HepG2 (cell line): ENCODE data around the gene ZNF683. TPM values are rescaled to one million over a fixed set of nuclear protein-coding genes. Genes with fewer than 3 reads are reported as not detected.

ENCODE experiments used
- ATAC-seq: fragments of 200-7000 bp; cut with Tn5 transposase; 3 replicates; pipeline ENCODE4 v1.9.1; 2020; ENCODE audit warnings: mild to moderate bottlenecking, moderate library complexity
- BruUV-seq: library from RNA; stranded (reverse); fragments of 400-500 nt; replicated peaks from 2 replicates; lab custom pipeline; 2021; lab: Mats Ljungman, UMichigan
- CTCF ChIA-PET: fragments of 300-600 bp; formaldehyde crosslinking; extraction: SDS; loops from one replicate; lab custom pipeline; 2021; ENCODE audit warnings: low total read pairs, inconsistent platforms, low intra/inter-chr PET ratio; lab: Yijun Ruan, JAX
- POLR2A ChIA-PET: fragments of 350-600 bp; sonication (Branson Sonifier 250); formaldehyde crosslinking; loops from one replicate; lab custom pipeline; 2020; ENCODE audit warnings: antibody characterized with exemption, inconsistent platforms; lab: Yijun Ruan, JAX
- DNase-seq: peaks from one replicate; pipeline ENCODE4 v3.0.0-alpha.2; 2015; ENCODE audit warnings: low spot score
- FAIRE-seq: peaks from 3 replicates; lab custom pipeline; 2011; peaks lifted over from hg19 to GRCh38; lab: Jason Lieb, UNC
- H2AFZ ChIP-seq: one replicate; pipeline ENCODE4 v1.6.1; 2011; ENCODE audit warnings: low read length, inconsistent platforms
- H3K27ac ChIP-seq: fragments of 300-600 bp; 3 replicates; pipeline ENCODE4 v1.8.0; 2011; ENCODE audit warnings: mixed run types, mild to moderate bottlenecking, mixed read lengths, low read length, inconsistent platforms; ENCODE audit not compliant: insufficient read depth; ENCODE audit errors: extremely low read length
- H3K27me3 ChIP-seq, 2 experiments: fragments of 200-600 bp in 1 of 2; 2 replicates in 1 of 2; 3 replicates in 1 of 2; pipeline versions ENCODE4 v1.6.0 to v1.8.0; 2011; ENCODE audit warnings: low read length in 2 of 2, mild to moderate bottlenecking in 2 of 2, moderate library complexity in 2 of 2, inconsistent platforms in 1 of 2; ENCODE audit not compliant: insufficient read depth in 2 of 2, control insufficient read depth in 1 of 2
- H3K36me3 ChIP-seq, 2 experiments: fragments of 200-600 bp in 1 of 2; replicated peaks in 1 of 2; 2 replicates in 1 of 2; 3 replicates in 1 of 2; pipeline versions ENCODE4 v1.5.1 to v1.8.0; 2011; ENCODE audit warnings: low read length in 2 of 2, inconsistent platforms in 1 of 2; ENCODE audit not compliant: insufficient read depth in 2 of 2, control insufficient read depth in 1 of 2
- H3K4me1 ChIP-seq: 2 replicates; pipeline ENCODE4 v1.5.1; 2012; ENCODE audit warnings: low read length, inconsistent platforms; ENCODE audit not compliant: insufficient read depth
- H3K4me2 ChIP-seq: 2 replicates; pipeline ENCODE4 v1.6.0; 2011; ENCODE audit warnings: low read depth, low read length, inconsistent platforms
- H3K4me3 ChIP-seq, 3 experiments: fragments of 200-600 bp in 1 of 3; sonication (generic), shearing (Covaris generic) in 1 of 3; replicated peaks in 1 of 3; 2 replicates each; pipeline ENCODE4 v1.5.1; 2011 to 2016; ENCODE audit warnings: low read length in 3 of 3, inconsistent platforms in 2 of 3, low read depth in 2 of 3, mild to moderate bottlenecking in 2 of 3, control low read depth in 1 of 3, mixed read lengths in 1 of 3; ENCODE audit not compliant: insufficient read depth in 1 of 3
- H3K79me2 ChIP-seq: one replicate; pipeline ENCODE4 v1.6.1; 2011; ENCODE audit warnings: low read length, inconsistent platforms; ENCODE audit not compliant: insufficient read depth
- H3K9ac ChIP-seq: 2 replicates; pipeline ENCODE4 v1.6.0; 2011; ENCODE audit warnings: mild to moderate bottlenecking, low read depth, low read length, inconsistent platforms; ENCODE audit not compliant: insufficient read depth
- H3K9me3 ChIP-seq: 2 replicates; pipeline ENCODE4 v1.5.1; 2012; ENCODE audit warnings: mild to moderate bottlenecking, low read length
- H4K20me1 ChIP-seq: 2 replicates; pipeline ENCODE4 v1.6.0; 2011; ENCODE audit warnings: inconsistent platforms, mild to moderate bottlenecking, low read length, moderate library complexity; ENCODE audit not compliant: insufficient read depth
- IKZF1 ChIP-seq: fragments of 450-650 bp; IDR thresholded peaks from 2 replicates; pipeline ENCODE4 v1.7.1; 2016
- NFKBIZ ChIP-seq: IDR thresholded peaks from 2 replicates; pipeline ENCODE4 v1.6.1; 2018; ENCODE audit warnings: missing genetic modification reagents, missing compliant biosample characterization
- PBX2 ChIP-seq: IDR thresholded peaks from 2 replicates; pipeline ENCODE4 v1.6.1; 2016; ENCODE audit warnings: control low read depth
- SETDB1 ChIP-seq: sonication (generic); formaldehyde crosslinking; IDR thresholded peaks from 2 replicates; pipeline ENCODE4 v1.5.1; 2020; ENCODE audit warnings: missing genetic modification reagents, mild to moderate bottlenecking, borderline replicate concordance
- ZBTB26 ChIP-seq: IDR thresholded peaks from 2 replicates; pipeline ENCODE4 v1.6.1; 2016; ENCODE audit warnings: missing compliant biosample characterization, missing genetic modification reagents, borderline replicate concordance
- ZFP36L2 ChIP-seq: sonication (generic); formaldehyde crosslinking; IDR thresholded peaks from 2 replicates; pipeline ENCODE4 v1.4.0; 2020; ENCODE audit warnings: missing genetic modification reagents
- ZNF441 ChIP-seq: sonication (generic); formaldehyde crosslinking; IDR thresholded peaks from 2 replicates; pipeline ENCODE4 v1.7.0; 2021; ENCODE audit warnings: missing genetic modification reagents, borderline replicate concordance
- ZUFSP ChIP-seq: sonication (generic); formaldehyde crosslinking; IDR thresholded peaks from 2 replicates; pipeline ENCODE4 v1.9.0; 2021; ENCODE audit warnings: missing genetic modification reagents, mild to moderate bottlenecking, borderline replicate concordance
- WGBS: methylation state at CpG from one replicate; pipeline ENCODE4 v1.1.6; 2017; ENCODE audit warnings: low lambda C conversion rate; 5-methylcytosine and 5-hydroxymethylcytosine counted together
- in situ Hi-C: cut with HindIII; loops from 2 replicates; pipeline ENCODE4 v1.10.0; 2017; ENCODE audit warnings: low pct_unique_long_range_greater_than_20kb; ENCODE audit not compliant: extremely low pct_ligation_motif_present
- intact Hi-C: fragments of 100-400 bp; cut with micrococcal nuclease; formaldehyde crosslinking; loops from one replicate; pipeline ENCODE4 v1.10.0; 2022; ENCODE audit not compliant: unreplicated experiment
- polyA plus RNA-seq, 8 experiments: library from polyadenylated mRNA; depleted of rRNA in 3 of 8; stranded (reverse) in 7 of 8; unstranded in 1 of 8; fragments of >200 nt; fragmentation: Illumina TruSeq in 4 of 8; extraction: Trizol in 4 of 8; gene quantifications; 2 replicates each; pipeline versions ENCODE4 v1.2.1 to v1.2.3, GENCODE V29; 2011 to 2016; ENCODE audit warnings: low read depth in 4 of 8, missing spikeins in 1 of 8, mixed read lengths in 1 of 8; ENCODE audit not compliant: insufficient read depth in 1 of 8
- total RNA-seq, 5 experiments: library from RNA; depleted of rRNA; stranded (reverse); fragments of >200 nt; fragmentation: Illumina TruSeq; extraction: Trizol; gene quantifications; 2 replicates each; pipeline ENCODE4 v1.2.3, GENCODE V29; 2016; ENCODE audit warnings: low read depth in 1 of 5

ZNF683 gene
- total and polyA plus RNA-seq, 2 of the 13 experiments (the other 11 are each of a cell fraction or from before 2014, with no cell fraction given) = not detected

GRCh38 chr1:26354972-26355371 lies 17.6 kb downstream of the ZNF683 start:
- in situ Hi-C loops = no loop called here
- BruUV-seq = no TSS peak
- no peak overlapping the region for H3K4me2 ChIP-seq

More at GRCh38 chr1:26354972-26355371, 17.6 kb downstream of the ZNF683 start:
- FAIRE-seq (no peak), ATAC-seq (no peak), DNase-seq (no peak)
- peaks cover 95% of the 10 kb centered on the region for H3K4me1 ChIP-seq
- no peaks in the 10 kb centered on the region for H3K27me3 ChIP-seq
- no peak overlapping the region for H2AFZ ChIP-seq
- CTCF ChIA-PET = no interaction called here
- H3K36me3 ChIP-seq = no peaks in the 10 kb centered on the region
- peaks cover 5% of the 10 kb centered on the region for H3K79me2 ChIP-seq
- POLR2A ChIA-PET = interaction anchor here (0.6 to 1.7 kb wide), 2 partner anchors 75 to 539 kb away, joined by 3 to 4 read pairs; partner anchors contain the start of gene SH3BGRL3
- intact Hi-C loops = no loop called here
- H3K9me3 ChIP-seq = no peaks in the 10 kb centered on the region
- H3K4me3 ChIP-seq = no peak overlapping the region
- TF ChIP-seq ZUFSP (no peak), ZFP36L2 (CRISPR knock-in tag) (no peak), SETDB1 (CRISPR knock-in tag) (no peak), ZNF441 (CRISPR knock-in tag) (no peak), ZBTB26 (CRISPR knock-in tag) (no peak), NFKBIZ (CRISPR knock-in tag) (no peak), IKZF1 (no peak), PBX2 (CRISPR knock-in tag) (no peak)
- peak overlapping the region; percentile 36 for H3K27ac ChIP-seq
- 100% methylated on average over 3 of the region's 9 CpGs for WGBS
- H4K20me1 ChIP-seq = no peaks in the 10 kb centered on the region
- no peak overlapping the region for H3K9ac ChIP-seq
